NCI-H460 (cell line): ENCODE measurements around the gene CARD19. TPM values are rescaled to one million over a fixed set of nuclear protein-coding genes. Genes with fewer than 3 reads are reported as not detected.

Source experiments
- DNase-seq: peaks from one replicate; pipeline ENCODE4 v3.0.0-alpha.2; 2016; ENCODE audit warnings: low read depth; ENCODE audit errors: extremely low read depth
- total RNA-seq: library from RNA; depleted of rRNA; stranded (reverse); fragments of >200 nt; shearing (Covaris generic); gene quantifications from 2 replicates; pipeline ENCODE4 v1.2.3, GENCODE V29; 2014; rRNA removed

CARD19 gene
- total RNA-seq, 1 experiment from 2014 or later = 62.7 TPM

DNA sequence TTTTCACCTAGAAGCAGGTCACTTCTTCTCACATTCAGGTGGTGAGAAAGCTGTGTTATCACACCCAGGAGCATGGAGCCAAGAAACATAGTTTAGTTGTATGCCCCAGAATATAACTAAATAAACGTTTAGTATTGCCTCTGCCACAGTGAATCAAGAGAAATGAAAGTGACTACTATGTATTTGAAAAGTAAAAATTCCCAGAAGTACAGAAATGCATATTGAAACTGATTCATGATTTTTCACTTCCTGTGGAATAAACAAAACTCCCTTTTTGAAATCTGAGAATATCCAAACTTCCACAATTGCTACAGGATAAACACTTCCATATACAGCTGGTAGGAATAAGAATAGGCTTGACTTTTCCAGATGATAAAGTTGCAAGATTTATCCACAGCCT, 53.3 kb downstream of the CARD19 start:
- no peak for DNase-seq

DNA sequence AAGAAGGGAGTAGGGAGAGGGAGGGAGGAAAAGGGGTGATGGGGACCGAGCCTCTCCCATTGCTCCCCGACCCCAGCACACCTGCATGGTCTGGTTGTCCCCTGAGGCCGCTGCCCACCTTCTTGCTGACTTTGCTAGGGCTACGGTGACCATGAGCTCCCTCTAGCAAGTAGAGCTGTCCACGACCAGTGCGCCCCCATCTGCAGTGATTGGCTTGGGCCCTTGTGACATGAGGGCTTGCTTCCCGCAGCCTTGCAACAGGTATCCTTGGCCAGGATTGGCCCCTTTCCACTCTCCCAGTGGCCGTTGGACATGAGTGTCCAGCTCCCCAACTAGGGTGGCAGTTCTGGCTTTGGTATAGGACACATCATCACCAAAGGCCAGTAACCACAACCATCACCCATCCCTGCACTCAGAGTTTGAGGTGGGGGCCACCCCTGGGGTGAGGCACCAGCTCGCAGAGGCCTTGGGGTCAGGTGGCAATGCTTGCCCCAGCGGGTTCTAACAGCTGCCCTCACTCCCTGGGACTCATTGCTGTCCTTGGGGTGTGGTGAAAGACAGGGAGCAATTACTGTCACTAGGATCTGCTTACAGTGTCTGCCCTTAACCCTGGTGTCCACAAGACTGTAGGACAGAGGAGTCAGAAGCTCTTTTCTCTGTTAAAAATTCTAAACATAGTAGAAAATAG, 55.2 kb downstream of the CARD19 start:
- DNase-seq = no peak

DNA sequence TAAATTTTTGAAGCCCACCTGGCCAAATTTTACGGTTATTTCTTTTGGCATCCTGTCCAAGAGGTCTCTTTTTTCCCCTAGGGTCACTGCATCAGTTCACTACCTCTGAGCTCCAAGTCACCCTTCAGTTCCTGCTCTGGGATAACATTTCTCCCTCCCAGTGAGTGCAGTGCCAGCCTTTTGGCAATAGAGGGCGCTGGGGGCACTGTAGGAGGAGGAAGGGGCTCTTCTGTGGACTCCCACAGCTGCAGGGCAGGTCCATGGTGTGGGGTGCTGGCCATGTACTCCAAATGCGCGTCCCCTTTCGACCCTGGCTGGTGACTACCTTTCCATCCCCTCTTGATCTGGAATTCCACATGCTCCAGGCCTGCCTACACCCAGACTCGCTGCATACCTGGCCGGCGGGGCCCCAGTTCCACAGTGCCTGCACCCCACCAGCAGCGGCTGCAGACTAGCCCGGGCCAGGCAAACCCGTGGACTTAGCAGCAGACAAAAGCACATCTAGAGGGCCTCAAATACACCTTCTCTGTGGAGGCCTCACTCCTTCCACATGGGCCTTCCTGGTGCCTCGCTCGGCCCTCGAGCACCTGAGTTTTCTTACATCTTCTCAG, 58.4 kb downstream of the CARD19 start:
- peak; percentile 49 for DNase-seq

DNA sequence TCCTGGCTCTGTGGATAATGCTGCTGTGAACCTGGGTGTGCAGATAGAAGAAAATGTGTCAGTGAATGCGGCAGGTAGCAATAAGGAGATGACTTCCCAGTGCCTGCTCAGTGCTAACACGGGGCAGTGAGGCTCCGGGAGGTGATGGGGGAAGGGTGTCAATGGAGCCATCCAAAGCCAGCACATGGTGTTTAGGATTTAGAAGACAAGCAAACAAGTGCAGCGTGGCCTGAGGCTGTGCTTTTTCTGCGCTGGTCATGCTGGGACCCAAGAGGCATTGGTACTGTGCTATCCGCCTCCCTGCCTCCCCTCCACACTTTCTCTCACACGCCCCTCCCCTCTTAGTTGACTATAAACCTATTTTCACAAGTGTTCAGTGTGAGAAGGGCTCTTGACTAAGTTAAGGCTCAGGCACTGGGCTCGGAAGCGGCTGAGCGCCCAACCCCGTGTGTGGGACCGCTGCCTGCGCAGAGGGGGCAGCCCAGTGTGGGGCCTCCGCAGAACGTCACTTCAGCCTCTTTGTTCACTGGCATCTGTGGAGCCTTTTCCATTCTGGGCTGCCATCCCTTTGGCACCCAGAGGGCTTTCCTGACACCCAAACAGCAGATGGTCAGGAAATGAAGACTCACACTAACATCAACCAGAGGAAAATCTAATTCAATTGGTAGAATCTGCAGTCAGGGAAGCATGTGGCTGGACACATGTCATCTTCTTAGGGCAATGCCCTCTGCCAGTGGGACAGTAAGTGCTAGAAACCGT, 59.9 kb downstream of the CARD19 start:
- no peak for DNase-seq

DNA sequence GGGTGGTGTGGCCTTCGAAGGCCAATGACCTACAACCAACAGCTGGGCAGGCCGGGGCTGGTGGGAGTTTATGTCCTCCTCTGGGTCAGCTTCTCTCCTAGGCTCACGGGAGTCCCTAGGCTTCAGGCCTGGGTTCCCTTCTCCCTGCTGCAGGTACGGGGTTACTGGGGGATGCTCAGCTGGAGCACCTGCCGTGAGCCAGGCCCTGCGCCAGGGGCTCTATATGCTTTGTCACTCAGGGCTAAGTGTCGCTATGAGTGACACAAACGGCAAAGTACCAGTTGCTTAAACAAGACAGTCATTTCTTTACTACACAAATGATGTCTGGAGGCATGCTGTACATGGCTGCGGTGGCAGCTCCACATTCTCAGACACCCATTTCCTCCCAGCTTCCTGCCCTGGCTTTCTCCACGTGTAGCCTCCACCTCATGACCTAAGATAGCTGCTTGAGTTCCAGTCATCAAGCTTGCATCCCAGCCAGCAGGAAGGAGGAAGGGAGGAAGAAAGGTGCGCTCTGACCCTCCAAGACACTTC, 60.5 kb downstream of the CARD19 start:
- DNase-seq = no peak

DNA sequence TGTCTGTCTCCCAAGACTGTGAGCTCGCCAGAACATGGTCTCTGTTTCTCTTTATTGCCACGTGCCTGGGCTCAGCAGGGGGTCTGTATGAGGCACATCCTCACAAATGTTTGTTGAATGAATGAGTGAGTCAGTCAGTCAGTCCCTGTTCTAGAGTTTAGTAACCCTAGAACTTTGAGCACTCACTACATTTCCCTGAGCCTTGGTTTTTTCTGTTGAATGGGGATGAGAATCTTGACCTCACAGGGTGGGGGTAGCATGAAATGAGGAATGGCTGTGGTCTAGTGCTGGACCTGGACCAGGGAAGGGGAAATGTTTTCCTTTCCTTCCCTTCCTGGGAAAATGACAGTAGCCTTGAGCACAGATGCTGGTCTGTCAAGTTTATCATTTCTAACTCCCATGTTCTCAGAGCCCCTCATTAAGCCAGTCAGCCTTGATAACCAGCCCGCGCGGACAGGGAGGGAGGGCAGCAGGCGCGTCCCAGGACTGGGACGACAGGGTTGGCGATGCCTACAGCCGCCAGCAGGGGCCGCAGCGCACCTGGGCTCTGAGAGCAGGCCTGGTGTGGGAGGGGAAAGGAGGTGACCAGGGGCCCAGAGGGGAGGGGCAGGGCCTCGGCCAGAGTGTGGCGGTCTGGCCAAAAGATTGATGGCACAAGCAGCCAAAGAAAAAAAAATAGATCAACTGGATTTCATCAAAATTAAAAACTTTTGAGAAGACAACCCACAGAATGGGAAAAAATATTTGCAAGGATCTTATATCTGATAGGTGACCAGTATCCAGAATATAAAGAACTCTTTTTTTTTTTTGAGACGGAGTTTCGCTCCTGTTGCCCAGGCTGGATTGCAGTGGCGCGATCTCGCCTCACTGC, 63.8 kb downstream of the CARD19 start:
- peak; percentile 81 for DNase-seq

DNA sequence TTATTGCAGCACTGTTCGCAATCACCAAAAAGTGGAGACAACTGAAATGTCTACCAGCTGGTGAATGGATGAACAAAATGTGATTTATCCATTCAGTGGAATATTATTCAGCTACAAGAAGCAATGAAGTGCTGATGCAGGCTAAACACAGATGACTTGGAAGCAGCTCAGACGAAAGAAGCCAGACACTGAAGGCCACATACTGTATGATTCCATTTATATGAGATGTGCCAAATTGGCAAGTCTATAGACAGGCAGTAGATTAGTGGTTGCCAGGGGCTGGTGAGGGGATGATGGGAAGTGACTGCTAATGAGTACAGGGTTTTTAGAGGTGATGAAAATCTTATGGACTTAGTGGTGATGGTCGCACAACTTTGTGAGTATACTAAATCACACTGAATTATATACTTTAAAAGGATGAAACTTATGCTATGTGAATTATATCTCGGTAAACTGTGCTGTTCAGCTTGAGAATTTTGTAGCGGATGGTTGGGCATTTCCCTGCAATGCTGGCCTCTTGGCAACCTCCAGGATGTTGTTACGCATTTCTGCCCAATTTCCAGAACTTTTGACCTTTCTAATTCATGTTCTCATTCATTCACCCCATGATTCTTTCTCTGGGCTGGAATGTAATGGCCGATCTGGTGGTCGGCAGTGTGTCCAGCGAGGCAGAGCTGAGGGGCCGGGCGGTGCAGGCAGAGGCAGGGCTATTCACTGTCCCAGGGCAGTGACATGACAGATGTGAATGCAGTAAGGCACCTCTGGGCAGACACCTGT, 66.0 kb downstream of the CARD19 start:
- DNase-seq = no peak

Other genes starting within 250 kb of the CARD19 start
- gene ZNF484, start 218.2 kb upstream of the CARD19 start, total RNA-seq = 16.0 and 16.6 TPM in 2 replicates
- 0.87 and 1.1 TPM in 2 replicates for gene FGD3, start 148.7 kb upstream of the CARD19 start, total RNA-seq
- 0.27 and 0.32 TPM in 2 replicates for gene SUSD3, start 37.5 kb upstream of the CARD19 start, total RNA-seq
- gene NINJ1, start 38.0 kb downstream of the CARD19 start, total RNA-seq = 69.1 and 74.2 TPM in 2 replicates
- gene WNK2, start 87.9 kb downstream of the CARD19 start, total RNA-seq = 4.5 and 4.8 TPM in 2 replicates